A549 (cell line): ENCODE measurements around the gene CD2AP. TPM values are rescaled to one million over a fixed set of nuclear protein-coding genes. Genes with fewer than 3 reads are reported as not detected.

Source experiments
- ATAC-seq, 2 experiments: fragments of 200-7000 bp in 1 of 2; fragments of >200 bp in 1 of 2; cut with Nextera tagmentation in 1 of 2; cut with Tn5 transposase in 1 of 2; 3 replicates each; pipeline versions ENCODE4 v1.8.0 to v1.9.1; 2018 to 2020; ENCODE audit warnings: mild to moderate bottlenecking in 1 of 2, moderate library complexity in 1 of 2
- CTCF ChIA-PET: fragments of 300-600 bp; sonication (Branson Sonifier 250); formaldehyde crosslinking; extraction: SDS; loops from one replicate; lab custom pipeline; 2021; ENCODE audit warnings: antibody characterized with exemption, inconsistent platforms; lab: Yijun Ruan, JAX
- POLR2A ChIA-PET: fragments of 350-600 bp; formaldehyde crosslinking; extraction: SDS; loops from one replicate; lab custom pipeline; 2021; ENCODE audit warnings: antibody characterized with exemption, inconsistent platforms; lab: Yijun Ruan, JAX
- DNase-seq, 2 experiments: peaks; one replicate each; pipeline versions ENCODE4 v3.0.0 to v3.0.0-alpha.2; 2011 to 2016; ENCODE audit warnings: low read depth in 1 of 2, low spot score in 1 of 2
- FAIRE-seq: peaks from 2 replicates; lab custom pipeline; 2011; peaks lifted over from hg19 to GRCh38; lab: Jason Lieb, UNC
- H3K27ac ChIP-seq, 2 experiments: fragments of >200 bp; sonication (Bioruptor Twin); formaldehyde crosslinking; 3 replicates each; pipeline ENCODE4 v1.5.1; 2016 to 2017
- H3K4me1 ChIP-seq: fragments of >200 bp; sonication (Bioruptor Twin); formaldehyde crosslinking; 3 replicates; pipeline ENCODE4 v1.6.1; 2016
- H3K4me2 ChIP-seq: fragments of >200 bp; sonication (Bioruptor Twin); formaldehyde crosslinking; 3 replicates; pipeline ENCODE4 v1.6.1; 2016
- H3K4me3 ChIP-seq: fragments of >200 bp; sonication (Bioruptor Twin); formaldehyde crosslinking; 3 replicates; pipeline ENCODE4 v1.5.1; 2016
- H3K9me3 ChIP-seq: fragments of >200 bp; sonication (Bioruptor Twin); formaldehyde crosslinking; 3 replicates; pipeline ENCODE4 v1.6.1; 2016
- BHLHE40 ChIP-seq: IDR thresholded peaks from 2 replicates; pipeline ENCODE4 v1.6.1; 2012; ENCODE audit warnings: low read depth, low read length, inconsistent platforms
- CBX8 ChIP-seq: fragments of 200-600 bp; sonication (generic); IDR thresholded peaks from 2 replicates; pipeline ENCODE4 v1.6.1; 2016
- E2F6 ChIP-seq: IDR thresholded peaks from 2 replicates; pipeline ENCODE4 v1.6.1; 2012; ENCODE audit warnings: low read depth, borderline replicate concordance
- ELK1 ChIP-seq: fragments of 150-350 bp; IDR thresholded peaks from 2 replicates; pipeline ENCODE4 v1.6.1; 2014; ENCODE audit warnings: low read depth, mild to moderate bottlenecking, low read length
- EP300 ChIP-seq, 2 experiments: fragments of >200 bp; sonication (Bioruptor Twin); formaldehyde crosslinking; IDR thresholded peaks; 2 replicates in 1 of 2; 3 replicates in 1 of 2; pipeline ENCODE4 v1.6.1; 2016 to 2017
- FOSB ChIP-seq: fragments of 250-450 bp; sonication (Bioruptor Pico); IDR thresholded peaks from 2 replicates; pipeline ENCODE4 v1.5.0; 2020; ENCODE audit warnings: mild to moderate bottlenecking, moderate library complexity
- FOSL2 ChIP-seq, 2 experiments: fragments of 450-650 bp in 1 of 2; fragments of >200 bp in 1 of 2; sonication (Bioruptor Twin) in 1 of 2; formaldehyde crosslinking; IDR thresholded peaks; 2 replicates each; pipeline versions ENCODE4 v1.5.0 to v1.6.1; 2016 to 2020; ENCODE audit warnings: mild to moderate bottlenecking in 1 of 2, moderate library complexity in 1 of 2
- GATA3 ChIP-seq: IDR thresholded peaks from 2 replicates; pipeline ENCODE4 v1.6.1; 2012; ENCODE audit warnings: borderline replicate concordance
- HEYL ChIP-seq: fragments of 250-450 bp; sonication (Bioruptor Pico); IDR thresholded peaks from 2 replicates; pipeline ENCODE4 v1.8.0; 2021; ENCODE audit warnings: mild to moderate bottlenecking, moderate library complexity
- HMGXB4 ChIP-seq: fragments of 250-450 bp; sonication (Bioruptor Pico); IDR thresholded peaks from 2 replicates; pipeline ENCODE4 v1.5.0; 2021; ENCODE audit warnings: mild to moderate bottlenecking, moderate library complexity, borderline replicate concordance
- HOXB5 ChIP-seq: fragments of 250-450 bp; sonication (Bioruptor Pico); IDR thresholded peaks from 2 replicates; pipeline ENCODE4 v1.5.0; 2020; ENCODE audit warnings: mild to moderate bottlenecking, moderate library complexity
- JUNB ChIP-seq: fragments of >200 bp; sonication (Bioruptor Twin); formaldehyde crosslinking; IDR thresholded peaks from 2 replicates; pipeline ENCODE4 v1.6.1; 2016
- KDM5A ChIP-seq: fragments of 200-600 bp; sonication (generic); IDR thresholded peaks from 2 replicates; pipeline ENCODE4 v1.6.1; 2016; ENCODE audit warnings: antibody characterized with exemption, mild to moderate bottlenecking
- MAZ ChIP-seq: fragments of 150-350 bp; IDR thresholded peaks from 2 replicates; pipeline ENCODE4 v1.6.1; 2014; ENCODE audit warnings: antibody characterized with exemption, low read depth, low read length, borderline replicate concordance
- MYC ChIP-seq: IDR thresholded peaks from 2 replicates; pipeline ENCODE4 v1.6.1; 2012; ENCODE audit warnings: mild to moderate bottlenecking, inconsistent platforms, low read length, improper control_type of control experiment, borderline replicate concordance
- NPAS2 ChIP-seq: fragments of 250-450 bp; sonication (Bioruptor Pico); IDR thresholded peaks from 2 replicates; pipeline ENCODE4 v1.8.0; 2022; ENCODE audit warnings: mild to moderate bottlenecking, moderate library complexity, borderline replicate concordance
- PHF8 ChIP-seq: fragments of 200-600 bp; sonication (generic); IDR thresholded peaks from 2 replicates; pipeline ENCODE4 v1.6.1; 2016; ENCODE audit warnings: low read depth, mild to moderate bottlenecking, antibody characterized with exemption, moderate library complexity, borderline replicate concordance
- POLR2AphosphoS2 ChIP-seq: conservative IDR thresholded peaks from 2 replicates; pipeline ENCODE4 v1.6.1; 2012; ENCODE audit warnings: low read length, improper control_type of control experiment, inconsistent platforms
- RARB ChIP-seq: fragments of 250-450 bp; sonication (Bioruptor Pico); IDR thresholded peaks from 2 replicates; pipeline ENCODE4 v1.8.0; 2021; ENCODE audit warnings: mild to moderate bottlenecking, moderate library complexity
- SMC3 ChIP-seq: fragments of >200 bp; sonication (Bioruptor Twin); formaldehyde crosslinking; IDR thresholded peaks from 3 replicates; pipeline ENCODE4 v1.6.1; 2018; ENCODE audit warnings: inconsistent platforms
- SREBF2 ChIP-seq: fragments of 450-650 bp; IDR thresholded peaks from 2 replicates; pipeline ENCODE4 v1.6.1; 2014; ENCODE audit warnings: mild to moderate bottlenecking, moderate library complexity
- TP53 ChIP-seq: fragments of 250-450 bp; sonication (Bioruptor Pico); IDR thresholded peaks from 2 replicates; pipeline ENCODE4 v1.5.0; 2021; ENCODE audit warnings: mild to moderate bottlenecking, moderate library complexity
- USF2 ChIP-seq: fragments of 450-650 bp; IDR thresholded peaks from 2 replicates; pipeline ENCODE4 v1.6.1; 2014; ENCODE audit warnings: antibody characterized with exemption
- ZSCAN20 ChIP-seq: fragments of 250-450 bp; sonication (Bioruptor Pico); IDR thresholded peaks from 2 replicates; pipeline ENCODE4 v1.8.0; 2022; ENCODE audit warnings: mild to moderate bottlenecking, moderate library complexity
- WGBS: methylation state at CpG from one replicate; pipeline ENCODE4 v1.1.6; 2017; ENCODE audit errors: missing lambda C conversion rate; 5-methylcytosine and 5-hydroxymethylcytosine counted together
- polyA plus RNA-seq, 4 experiments: library from polyadenylated mRNA; depleted of rRNA in 3 of 4; stranded (reverse); fragments of >200 nt; fragmentation: RNase III in 1 of 4; extraction: RNeasy Plus Mini Kit Qiagen cat#74134 plus additional on column Dnase treatment in 1 of 4; gene quantifications; 2 replicates in 3 of 4; 3 replicates in 1 of 4; pipeline ENCODE4 v1.2.3, GENCODE V29; 2011 to 2017

CD2AP gene
- polyA plus RNA-seq, 2 of the 4 experiments (the other 2 are of a cell fraction): 18.8 to 35.7 TPM

GRCh38 chr6:47650553-47651432 lies 173.2 kb downstream of the CD2AP start:
- Histone ChIP-seq H3K27ac (peak overlapping the region; percentile 59 to 77), H3K9me3 (no peaks in the 10 kb centered on the region), H3K4me3 (no peak overlapping the region), H3K4me1 (peaks cover 10% of the 10 kb centered on the region), H3K4me2 (peak overlapping the region; percentile 68)
- ChIA-PET CTCF (interaction anchor here (1.4 to 1.6 kb wide), 3 partner anchors 17 to 130 kb away, joined by 3 to 4 read pairs (median 3); no protein-coding TSS in a partner anchor), POLR2A (no interaction called here)
- FAIRE-seq (no peak), DNase-seq (no peak), ATAC-seq (no peak)
- 69% methylated on average over 3 of the region's 3 CpGs for WGBS
- TF ChIP-seq MYC: no peak
- no peak for TF ChIP-seq JUNB
- no peak for TF ChIP-seq BHLHE40
- TF ChIP-seq POLR2AphosphoS2: no peak
- TF ChIP-seq EP300 (IDR thresholded peaks at IDR 0.05): no peak
- TF ChIP-seq HMGXB4: no peak
- no peak for TF ChIP-seq FOSB (CRISPR knock-in tag)
- TF ChIP-seq USF2: no peak
- TF ChIP-seq TP53 (CRISPR knock-in tag): no peak
- no peak for TF ChIP-seq MAZ
- no peak for TF ChIP-seq SREBF2
- TF ChIP-seq KDM5A: no peak
- TF ChIP-seq CBX8: no peak
- TF ChIP-seq HOXB5 (CRISPR knock-in tag): no peak
- no peak for TF ChIP-seq NPAS2 (CRISPR knock-in tag)
- no peak for TF ChIP-seq SMC3
- TF ChIP-seq HEYL: no peak
- TF ChIP-seq PHF8: no peak
- no peak for TF ChIP-seq RARB

GRCh38 chr6:47651505-47651944 lies 173.9 kb downstream of the CD2AP start:
- POLR2A ChIA-PET: no interaction called here
- Histone ChIP-seq H3K27ac (peak overlapping the region; percentile 59 to 77), H3K4me2 (peak overlapping the region; percentile 68)
- TF ChIP-seq JUNB (no peak), ZSCAN20 (CRISPR knock-in tag) (no peak), ELK1 (no peak), E2F6 (no peak), FOSL2 (IDR thresholded peaks at IDR 0.05) (no peak), FOSL2 (CRISPR knock-in tag; IDR thresholded peaks at IDR 0.05) (peak; percentile 28; the same call in 1 of the 2 replicates), GATA3 (no peak)
- TF ChIP-seq, all 56 proteins: peak for 1
- 22% methylated on average over 6 of the region's 6 CpGs for WGBS
- DNase-seq (no peak), ATAC-seq (0 out of 6 replicates have a peak, but pooled peaks of 1 of the 2 experiments have one; percentile 55), FAIRE-seq (no peak)
- Histone ChIP-seq H3K4me1 (peaks cover 14% of the 10 kb centered on the region), H3K9me3 (no peaks in the 10 kb centered on the region), H3K4me3 (no peak overlapping the region)
- CTCF ChIA-PET: interaction anchor here (1.4 to 1.6 kb wide), 2 partner anchors 18 to 82 kb away, joined by 3 read pairs; no protein-coding TSS in a partner anchor
